OCI-LY7 (cell line): Measurements from ENCODE around the gene IZUMO1.

Experiments
- CTCF ChIP-seq: fragments of 200-600 bp; sonication (generic); conservative IDR thresholded peaks from 2 replicates; pipeline ENCODE4 v1.5.1; 2014; ENCODE audit warnings: mild to moderate bottlenecking, antibody characterized with exemption, low read length, moderate library complexity, mixed read lengths
- EZH2phosphoT487 ChIP-seq: fragments of 200-600 bp; sonication (generic); IDR thresholded peaks from 2 replicates; pipeline ENCODE4 v1.6.1; 2018; ENCODE audit warnings: low read depth, borderline replicate concordance, mild to moderate bottlenecking, mixed run types, antibody characterized with exemption, low read length, moderate library complexity, mixed read lengths

DNA sequence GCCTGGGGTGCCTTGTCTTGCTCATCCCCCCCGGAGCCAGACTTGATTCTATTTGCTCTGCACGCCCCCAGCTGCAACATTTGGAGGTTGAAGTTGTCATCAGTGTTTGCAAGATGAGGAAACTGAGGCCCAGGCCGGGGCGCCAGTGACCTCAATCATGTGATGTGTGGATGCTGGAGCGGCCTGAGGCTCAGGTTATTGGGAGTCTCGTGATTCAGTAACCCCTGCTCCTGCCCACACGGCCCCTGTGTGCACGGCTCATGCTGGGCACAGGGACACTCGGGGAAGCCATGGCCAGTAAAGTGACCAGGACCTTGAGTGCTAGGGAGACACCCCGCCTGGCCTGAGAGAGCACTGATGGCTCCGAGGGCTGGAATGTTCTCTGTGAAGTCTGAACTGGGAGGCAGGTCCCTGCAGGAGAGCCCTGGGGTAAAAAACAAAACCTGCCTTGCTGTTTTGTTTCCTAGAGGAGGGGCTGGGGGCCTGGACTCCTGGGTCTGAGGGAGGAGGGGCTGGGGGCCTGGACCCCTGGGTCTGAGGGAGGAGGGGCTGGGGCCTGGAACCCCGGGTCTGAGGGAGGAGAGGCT is 10.5 kb upstream of the IZUMO1 start:
- TF ChIP-seq EZH2phosphoT487, result no peak
- TF ChIP-seq CTCF, result no peak
